Lower lobe of right lung (tissue), 2 donors: ENCODE measurements around the gene ELMO3. TPM values are rescaled to one million over a fixed set of nuclear protein-coding genes. Genes with fewer than 3 reads are reported as not detected.

Experiments used
- ATAC-seq, 2 donors: fragments of 200-7000 bp; cut with Tn5 transposase; one replicate each; pipeline ENCODE4 v1.9.1; 2020 to 2022; ENCODE audit warnings: mild to moderate bottlenecking in 2 of 2, moderate library complexity in 2 of 2
- DNase-seq: peaks from one replicate; pipeline ENCODE4 v3.0.0-alpha.2; 2020
- H3K27ac ChIP-seq: fragments of 200-600 bp; one replicate; pipeline ENCODE4 v1.8.0; 2022
- H3K27me3 ChIP-seq: fragments of 200-600 bp; one replicate; pipeline ENCODE4 v1.8.0; 2022; ENCODE audit warnings: low read depth
- H3K36me3 ChIP-seq: fragments of 200-600 bp; one replicate; pipeline ENCODE4 v1.8.0; 2022; ENCODE audit warnings: mild to moderate bottlenecking
- H3K4me1 ChIP-seq: fragments of 200-600 bp; one replicate; pipeline ENCODE4 v1.8.0; 2022
- H3K4me3 ChIP-seq: fragments of 200-600 bp; one replicate; pipeline ENCODE4 v1.8.0; 2022; ENCODE audit warnings: mild to moderate bottlenecking
- H3K9me3 ChIP-seq: fragments of 200-600 bp; one replicate; pipeline ENCODE4 v1.8.0; 2022
- CTCF ChIP-seq: fragments of 200-600 bp; IDR thresholded peaks from one replicate; pipeline ENCODE4 v1.8.0; 2022; ENCODE audit warnings: antibody characterized with exemption, mild to moderate bottlenecking
- intact Hi-C: fragments of 100-400 bp; cut with DNase I; formaldehyde crosslinking; loops from one replicate; pipeline ENCODE4 v1.11.0; 2022
- total RNA-seq: library from RNA; stranded (reverse); fragmentation: NEBNext Ultra II Directional; extraction: Animal tissue kit (Norgen Biotek cat#: 25700); gene quantifications from one replicate; pipeline ENCODE4 v1.2.1, GENCODE V29; 2021
- donor health status: DM: no; HTN: yes; CAD: no; lungs with severe emphysema.

Gene ELMO3
- total RNA-seq, 1 donor from 2014 or later: 14.9 TPM

DNA sequence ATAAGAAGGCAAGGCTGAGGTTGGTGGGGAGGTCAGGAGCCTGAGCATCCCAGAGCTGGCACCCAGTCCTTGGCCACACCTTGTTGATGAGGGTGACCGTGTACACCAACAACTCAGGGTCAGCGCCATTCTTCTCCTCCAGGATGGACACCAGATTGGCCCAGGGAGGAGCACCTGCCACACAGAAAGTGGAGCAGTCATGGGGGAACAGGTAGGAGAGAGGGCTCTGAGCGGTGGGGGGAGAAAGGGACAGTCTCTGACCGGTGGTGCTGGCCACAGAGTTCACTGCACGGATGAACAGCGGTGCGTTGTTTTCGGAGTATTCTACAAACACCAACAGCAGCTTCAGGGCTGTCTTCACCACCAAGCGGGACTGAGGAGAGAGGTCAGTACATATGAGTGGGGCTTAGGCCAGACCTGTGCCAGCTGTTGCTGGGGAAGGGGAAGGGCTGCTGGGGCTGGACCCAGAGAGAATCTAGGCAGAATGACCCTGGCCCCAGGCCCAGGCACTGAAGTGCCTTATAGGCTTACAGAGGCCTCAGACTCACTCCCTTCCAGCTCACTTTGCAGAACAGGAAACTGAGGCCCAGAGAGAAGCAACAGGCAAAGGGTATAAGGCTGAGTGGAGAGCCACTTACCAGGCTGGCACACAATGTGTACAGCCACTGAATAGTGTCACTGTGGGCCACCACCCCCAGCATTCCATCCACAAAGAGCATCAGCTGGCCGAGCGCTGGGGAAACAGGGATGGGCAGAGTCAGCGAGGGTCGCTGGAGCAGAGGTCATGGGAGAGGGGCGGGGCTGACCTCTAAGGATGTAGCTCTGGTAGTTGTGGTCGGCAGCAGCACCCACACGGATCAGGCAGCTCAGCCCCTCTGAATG lies 38.7 kb downstream of the ELMO3 start:
- no peak overlapping the region for H3K4me3 ChIP-seq

DNA sequence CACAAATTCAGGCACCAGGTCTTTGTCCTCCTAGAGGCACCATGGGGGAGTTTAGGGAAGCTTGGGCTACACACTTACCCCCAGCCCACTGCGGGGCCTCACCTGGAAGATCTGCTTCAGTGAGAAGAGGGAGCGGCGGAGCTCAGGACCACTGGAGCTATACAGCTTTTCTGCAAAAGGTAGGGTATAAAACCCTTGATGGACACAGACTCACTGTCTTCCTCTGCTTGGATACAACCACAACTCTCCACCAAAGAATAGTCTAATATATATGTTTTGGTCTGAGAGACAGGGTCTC lies 39.3 kb downstream of the ELMO3 start:
- peaks cover 43% of the 10 kb centered on the region for H3K4me1 ChIP-seq
- H3K4me3 ChIP-seq: no peak overlapping the region
- H3K27ac ChIP-seq: no peak overlapping the region
- DNase-seq: no peak
- no peak for ATAC-seq
- no peaks in the 10 kb centered on the region for H3K27me3 ChIP-seq
- H3K36me3 ChIP-seq: peaks cover 64% of the 10 kb centered on the region
- intact Hi-C loops: no loop called here
- TF ChIP-seq CTCF: no peak
- no peaks in the 10 kb centered on the region for H3K9me3 ChIP-seq

More for the DNA sequence above, 38.7 kb downstream of the ELMO3 start:
- Histone ChIP-seq H3K27me3 (no peaks in the 10 kb centered on the region), H3K36me3 (peaks cover 69% of the 10 kb centered on the region), H3K4me1 (peaks cover 37% of the 10 kb centered on the region), H3K9me3 (no peaks in the 10 kb centered on the region), H3K27ac (no peak overlapping the region)
- intact Hi-C loops: no loop called here
- TF ChIP-seq CTCF: no peak
- peak; percentile 41 for DNase-seq
- no peak for ATAC-seq

- H3K36me3 ChIP-seq: peaks cover 56% of the 10 kb centered on the region
- no peaks in the 10 kb centered on the region for H3K9me3 ChIP-seq
- H3K27ac ChIP-seq: peak overlapping the region; percentile 42
- DNase-seq: peak; percentile 33
- no peak overlapping the region for H3K4me3 ChIP-seq
- no peak for TF ChIP-seq CTCF
- H3K4me1 ChIP-seq: peaks cover 50% of the 10 kb centered on the region
- no peaks in the 10 kb centered on the region for H3K27me3 ChIP-seq
- intact Hi-C loops: no loop called here
- ATAC-seq: no peak
These were observed 40.0 kb downstream of the ELMO3 start for GRCh38 chr16:67238806-67239470.

GRCh38 chr16:67240506-67240905 lies 41.6 kb downstream of the ELMO3 start:
- ATAC-seq (peak; percentile 80 to 85), DNase-seq (peak; percentile 84)
- Histone ChIP-seq H3K9me3 (no peaks in the 10 kb centered on the region), H3K27ac (peak overlapping the region; percentile 93), H3K4me1 (peaks cover 65% of the 10 kb centered on the region), H3K27me3 (no peaks in the 10 kb centered on the region), H3K4me3 (peak overlapping the region; percentile 11), H3K36me3 (peaks cover 41% of the 10 kb centered on the region)
- TF ChIP-seq CTCF: no peak
- intact Hi-C loops: no loop called here

GRCh38 chr16:67241008-67241900 lies 42.3 kb downstream of the ELMO3 start:
- DNase-seq: peak; percentile 90

More at GRCh38 chr16:67241008-67241900, 42.3 kb downstream of the ELMO3 start:
- intact Hi-C loops: no loop called here
- TF ChIP-seq CTCF: no peak
- H3K27ac ChIP-seq: peak overlapping the region; percentile 93
- H3K36me3 ChIP-seq: peaks cover 33% of the 10 kb centered on the region
- no peaks in the 10 kb centered on the region for H3K9me3 ChIP-seq
- peak; percentile 71 to 80 for ATAC-seq
- peaks cover 70% of the 10 kb centered on the region for H3K4me1 ChIP-seq
- peak overlapping the region; percentile 11 for H3K4me3 ChIP-seq
- H3K27me3 ChIP-seq: no peaks in the 10 kb centered on the region
